Neural cell (in vitro differentiated cells): ENCODE data around the gene ZFR. TPM values are rescaled to one million over a fixed set of nuclear protein-coding genes. Genes with fewer than 3 reads are reported as not detected.

Experiments used
- H2AFZ ChIP-seq: fragments of 200-600, 300-800 bp; sonication (generic), shearing (Covaris generic); 2 replicates; pipeline ENCODE4 v1.6.0; 2014; ENCODE audit warnings: low read depth, mild to moderate bottlenecking, antibody characterized with exemption, low read length, moderate library complexity
- H3F3A ChIP-seq: fragments of 200-600 bp; shearing (Covaris generic); 2 replicates; pipeline ENCODE4 v1.6.1; 2016; ENCODE audit warnings: mild to moderate bottlenecking, moderate library complexity, mixed read lengths, antibody characterized with exemption, low read length; ENCODE audit not compliant: insufficient read depth, poor library complexity, severe bottlenecking
- H3K27ac ChIP-seq: fragments of 200-600, 300-800 bp; sonication (generic), shearing (Covaris generic); 2 replicates; pipeline ENCODE4 v1.5.1; 2014; ENCODE audit warnings: mild to moderate bottlenecking, low read length, moderate library complexity
- H3K27me3 ChIP-seq: fragments of 300-800, 200-600 bp; sonication (generic), shearing (Covaris generic); 2 replicates; pipeline ENCODE4 v1.6.0; 2014; ENCODE audit warnings: mild to moderate bottlenecking, low read depth, low read length, moderate library complexity; ENCODE audit not compliant: insufficient read depth
- H3K36me3 ChIP-seq: fragments of 300-800, 200-600 bp; sonication (generic), shearing (Covaris generic); 2 replicates; pipeline ENCODE4 v1.5.1; 2014; ENCODE audit warnings: mild to moderate bottlenecking, antibody characterized with exemption, low read length, moderate library complexity; ENCODE audit not compliant: insufficient read depth
- H3K4me2 ChIP-seq: fragments of 300-800, 200-600 bp; sonication (generic), shearing (Covaris generic); 2 replicates; pipeline ENCODE4 v1.6.0; 2014; ENCODE audit warnings: mild to moderate bottlenecking, low read length
- H3K4me3 ChIP-seq: fragments of 300-800, 200-600 bp; sonication (generic), shearing (Covaris generic); 2 replicates; pipeline ENCODE4 v1.5.1; 2014; ENCODE audit warnings: mild to moderate bottlenecking, low read length, moderate library complexity
- H3K79me2 ChIP-seq: fragments of 200-600 bp; shearing (Covaris generic); replicated peaks from 2 replicates; pipeline ENCODE4 v1.6.0; 2014; ENCODE audit warnings: mild to moderate bottlenecking, low read length, moderate library complexity; ENCODE audit not compliant: insufficient read depth
- H3K9ac ChIP-seq: fragments of 300-800, 200-600 bp; sonication (generic), shearing (Covaris generic); 2 replicates; pipeline ENCODE4 v1.6.1; 2016; ENCODE audit warnings: mild to moderate bottlenecking, low read length, mixed read lengths
- H3K9me2 ChIP-seq: fragments of 200-600 bp; shearing (Covaris generic); 2 replicates; pipeline ENCODE4 v1.6.1; 2016; ENCODE audit warnings: mild to moderate bottlenecking, low read length, mixed read lengths; ENCODE audit not compliant: insufficient read depth
- H3K9me3 ChIP-seq: fragments of 200-600, 300-800 bp; sonication (generic), shearing (Covaris generic); 2 replicates; pipeline ENCODE4 v1.6.1; 2016; ENCODE audit warnings: mild to moderate bottlenecking, mixed run types, low read length, moderate library complexity, mixed read lengths
- H4K20me1 ChIP-seq: fragments of 200-600 bp; shearing (Covaris generic); 2 replicates; pipeline ENCODE4 v1.6.1; 2016; ENCODE audit warnings: mild to moderate bottlenecking, mixed run types; ENCODE audit not compliant: insufficient read depth
- CTCF ChIP-seq: fragments of 450-650 bp; IDR thresholded peaks from 2 replicates; pipeline ENCODE4 v1.5.1; 2014; ENCODE audit warnings: antibody characterized with exemption, mild to moderate bottlenecking, moderate library complexity; ENCODE audit not compliant: poor library complexity, severe bottlenecking
- EP300 ChIP-seq: fragments of 450-650 bp; conservative IDR thresholded peaks from 2 replicates; pipeline ENCODE4 v1.6.1; 2014; ENCODE audit warnings: antibody characterized with exemption, mild to moderate bottlenecking, moderate library complexity; ENCODE audit not compliant: poor library complexity, severe bottlenecking
- EZH2 ChIP-seq: fragments of 200-600, 300-800 bp; shearing (Covaris generic), sonication (generic); IDR thresholded peaks from 2 replicates; pipeline ENCODE4 v1.6.1; 2014; ENCODE audit warnings: antibody characterized with exemption, low read length, borderline replicate concordance, mild to moderate bottlenecking; ENCODE audit not compliant: insufficient read depth, poor library complexity, severe bottlenecking
- MXI1 ChIP-seq: fragments of 450-650 bp; conservative IDR thresholded peaks from 2 replicates; pipeline ENCODE4 v1.6.1; 2014; ENCODE audit warnings: antibody characterized with exemption, mild to moderate bottlenecking; ENCODE audit not compliant: poor library complexity, severe bottlenecking
- POLR2AphosphoS5 ChIP-seq: IDR thresholded peaks from 2 replicates; pipeline ENCODE4 v1.6.1; 2012
- RAD21 ChIP-seq: fragments of 450-650 bp; conservative IDR thresholded peaks from 2 replicates; pipeline ENCODE4 v1.6.1; 2014; ENCODE audit warnings: antibody characterized with exemption, mild to moderate bottlenecking, moderate library complexity
- SMC3 ChIP-seq: fragments of 450-650 bp; conservative IDR thresholded peaks from 2 replicates; pipeline ENCODE4 v1.6.1; 2014; ENCODE audit warnings: antibody characterized with exemption, mild to moderate bottlenecking, moderate library complexity; ENCODE audit not compliant: poor library complexity
- TAF1 ChIP-seq: IDR thresholded peaks from 2 replicates; pipeline ENCODE4 v1.6.1; 2012; ENCODE audit warnings: low read depth
- polyA plus RNA-seq: library from polyadenylated mRNA; depleted of rRNA; stranded (reverse); fragments of >200 nt; gene quantifications from 2 replicates; pipeline ENCODE4 v1.2.3, GENCODE V29; 2014
- TF ChIP-seq, protein P1 (sequence below): IDR thresholded peaks from 2 replicates; pipeline ENCODE4 v1.6.1; 2012; ENCODE audit warnings: borderline replicate concordance

The ZFR gene
- polyA plus RNA-seq, 1 donor from 2014 or later = 141 TPM

DNA sequence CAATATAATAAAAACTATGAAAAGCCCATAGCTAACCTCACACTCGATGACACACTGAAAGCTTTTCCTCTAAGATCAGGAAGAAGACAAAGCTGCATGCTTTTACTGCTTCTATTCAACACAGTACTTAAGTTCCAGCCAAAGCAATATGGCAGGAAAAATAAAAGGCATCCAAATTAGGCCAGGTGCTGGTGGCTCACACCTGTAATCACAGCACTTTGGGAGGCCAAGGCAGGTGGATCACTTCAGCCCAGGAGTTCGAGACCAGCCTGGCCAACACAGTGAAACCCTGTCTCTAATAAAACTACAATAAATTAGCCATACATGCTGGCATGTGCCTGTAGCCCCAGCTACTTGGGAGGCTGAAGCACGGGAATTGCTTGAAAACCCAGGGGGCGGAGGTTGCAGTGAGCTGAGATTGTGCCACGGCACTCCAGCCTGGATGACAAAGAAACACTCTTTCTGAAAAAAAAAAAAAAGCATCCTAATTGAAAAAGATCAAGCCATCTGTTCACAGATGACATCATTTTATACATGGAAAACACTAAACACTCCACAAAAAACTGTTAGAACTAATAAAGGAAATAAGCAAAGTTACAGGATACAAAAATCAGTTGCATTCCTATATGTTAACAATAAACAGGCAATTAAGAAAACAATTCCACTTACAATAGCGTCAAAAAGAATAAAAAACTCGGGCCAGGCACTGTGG lies 17.9 kb downstream of the ZFR start:
- no peak overlapping the region for H3K27ac ChIP-seq
- H3K79me2 ChIP-seq = peaks cover 81% of the 10 kb centered on the region
- no peaks in the 10 kb centered on the region for H3K36me3 ChIP-seq
- no peak overlapping the region for H3K4me3 ChIP-seq
- no peaks in the 10 kb centered on the region for H3F3A ChIP-seq
- no peaks in the 10 kb centered on the region for H3K9me3 ChIP-seq
- H4K20me1 ChIP-seq = no peaks in the 10 kb centered on the region
- H2AFZ ChIP-seq = no peak overlapping the region
- no peak overlapping the region for H3K4me2 ChIP-seq
- TF ChIP-seq RAD21 (no peak), POLR2AphosphoS5 (no peak), EZH2 (no peak), MXI1 (no peak), SMC3 (no peak), EP300 (no peak), CTCF (no peak), TAF1 (no peak)
- TF ChIP-seq, protein P1, sequence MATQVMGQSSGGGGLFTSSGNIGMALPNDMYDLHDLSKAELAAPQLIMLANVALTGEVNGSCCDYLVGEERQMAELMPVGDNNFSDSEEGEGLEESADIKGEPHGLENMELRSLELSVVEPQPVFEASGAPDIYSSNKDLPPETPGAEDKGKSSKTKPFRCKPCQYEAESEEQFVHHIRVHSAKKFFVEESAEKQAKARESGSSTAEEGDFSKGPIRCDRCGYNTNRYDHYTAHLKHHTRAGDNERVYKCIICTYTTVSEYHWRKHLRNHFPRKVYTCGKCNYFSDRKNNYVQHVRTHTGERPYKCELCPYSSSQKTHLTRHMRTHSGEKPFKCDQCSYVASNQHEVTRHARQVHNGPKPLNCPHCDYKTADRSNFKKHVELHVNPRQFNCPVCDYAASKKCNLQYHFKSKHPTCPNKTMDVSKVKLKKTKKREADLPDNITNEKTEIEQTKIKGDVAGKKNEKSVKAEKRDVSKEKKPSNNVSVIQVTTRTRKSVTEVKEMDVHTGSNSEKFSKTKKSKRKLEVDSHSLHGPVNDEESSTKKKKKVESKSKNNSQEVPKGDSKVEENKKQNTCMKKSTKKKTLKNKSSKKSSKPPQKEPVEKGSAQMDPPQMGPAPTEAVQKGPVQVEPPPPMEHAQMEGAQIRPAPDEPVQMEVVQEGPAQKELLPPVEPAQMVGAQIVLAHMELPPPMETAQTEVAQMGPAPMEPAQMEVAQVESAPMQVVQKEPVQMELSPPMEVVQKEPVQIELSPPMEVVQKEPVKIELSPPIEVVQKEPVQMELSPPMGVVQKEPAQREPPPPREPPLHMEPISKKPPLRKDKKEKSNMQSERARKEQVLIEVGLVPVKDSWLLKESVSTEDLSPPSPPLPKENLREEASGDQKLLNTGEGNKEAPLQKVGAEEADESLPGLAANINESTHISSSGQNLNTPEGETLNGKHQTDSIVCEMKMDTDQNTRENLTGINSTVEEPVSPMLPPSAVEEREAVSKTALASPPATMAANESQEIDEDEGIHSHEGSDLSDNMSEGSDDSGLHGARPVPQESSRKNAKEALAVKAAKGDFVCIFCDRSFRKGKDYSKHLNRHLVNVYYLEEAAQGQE = no peak
- no peaks in the 10 kb centered on the region for H3K27me3 ChIP-seq
- no peaks in the 10 kb centered on the region for H3K9me2 ChIP-seq
- H3K9ac ChIP-seq = no peak overlapping the region

DNA sequence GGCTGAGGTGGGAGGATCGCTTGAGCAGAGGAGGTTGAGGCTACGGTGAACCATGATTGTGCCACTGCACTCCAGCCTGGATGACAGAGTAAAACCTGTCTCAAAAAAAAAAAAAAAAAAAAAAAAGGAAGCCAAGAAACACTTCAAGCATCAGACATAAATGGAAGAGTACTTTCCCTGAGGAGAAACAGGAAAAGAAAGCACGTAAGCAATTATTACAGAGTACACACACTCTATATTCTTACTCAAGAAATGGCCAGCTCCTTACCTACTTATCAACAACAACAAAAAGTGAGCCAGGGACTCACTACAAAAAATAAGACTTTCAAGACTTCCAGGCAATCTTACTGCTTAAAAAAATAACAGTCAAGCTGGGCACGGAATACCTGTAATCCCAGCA lies 21.8 kb downstream of the ZFR start:
- H3K36me3 ChIP-seq = no peaks in the 10 kb centered on the region
- no peaks in the 10 kb centered on the region for H3F3A ChIP-seq
- H3K4me2 ChIP-seq = no peak overlapping the region
- H3K9me3 ChIP-seq = no peaks in the 10 kb centered on the region
- TF ChIP-seq POLR2AphosphoS5 (no peak), EZH2 (no peak), RAD21 (no peak), SMC3 (no peak), EP300 (no peak), TAF1 (no peak), CTCF (no peak), MXI1 (no peak)
- TF ChIP-seq, protein P1 = no peak
- peaks cover 73% of the 10 kb centered on the region for H3K79me2 ChIP-seq
- H3K27ac ChIP-seq = no peak overlapping the region
- no peaks in the 10 kb centered on the region for H4K20me1 ChIP-seq
- no peak overlapping the region for H2AFZ ChIP-seq
- no peaks in the 10 kb centered on the region for H3K27me3 ChIP-seq
- H3K9ac ChIP-seq = no peak overlapping the region
- no peaks in the 10 kb centered on the region for H3K9me2 ChIP-seq
- no peak overlapping the region for H3K4me3 ChIP-seq
